Spleen (tissue), 7 donors: ENCODE results near the gene ALG14.

Experiments used
- CTCF ChIP-seq, 11 experiments: fragments of 200-600 bp in 7 of 11; fragments of 450-650 bp in 4 of 11; sonication (generic) in 4 of 11; IDR thresholded peaks in 8 of 11; conservative IDR thresholded peaks in 3 of 11; 1 replicate in 7 of 11; 2 replicates in 4 of 11; pipeline versions ENCODE4 v1.4.0 to v1.8.0; 2016 to 2021; ENCODE audit warnings: antibody characterized with exemption in 11 of 11, inconsistent platforms in 4 of 11, mild to moderate bottlenecking in 1 of 11
- POLR2A ChIP-seq, 3 donors: fragments of 450-650 bp; IDR thresholded peaks; one replicate each; pipeline ENCODE4 v1.5.1; 2017; ENCODE audit warnings: antibody characterized with exemption in 3 of 3, mild to moderate bottlenecking in 1 of 3
- donor health status: DM: no; HTN: no; CAD: no; lungs with moderate emphysema.
- donor health status: DM: no; HTN: no; CAD: no.
- donor health status: DM: no; HTN: no; CAD: no.

- TF ChIP-seq CTCF (IDR thresholded peaks at IDR 0.05 in 8 of 11, conservative IDR thresholded peaks at IDR 0.05 in 3 of 11) (no peak), POLR2A (IDR thresholded peaks at IDR 0.05) (no peak)
Observed at GRCh38 chr1:95042286-95042685, 30.5 kb downstream of the ALG14 start.
